Measurements from ENCODE around the gene FBXO28. TPM values are rescaled to one million over a fixed set of nuclear protein-coding genes. Genes with fewer than 3 reads are reported as not detected.

The FBXO28 gene
- total and polyA plus RNA-seq, 10 of the 15 experiments (the other 5 are each of a cell fraction or from before 2014, with no cell fraction given), result 4.3 to 23.2 (median 18.4) TPM

DNA sequence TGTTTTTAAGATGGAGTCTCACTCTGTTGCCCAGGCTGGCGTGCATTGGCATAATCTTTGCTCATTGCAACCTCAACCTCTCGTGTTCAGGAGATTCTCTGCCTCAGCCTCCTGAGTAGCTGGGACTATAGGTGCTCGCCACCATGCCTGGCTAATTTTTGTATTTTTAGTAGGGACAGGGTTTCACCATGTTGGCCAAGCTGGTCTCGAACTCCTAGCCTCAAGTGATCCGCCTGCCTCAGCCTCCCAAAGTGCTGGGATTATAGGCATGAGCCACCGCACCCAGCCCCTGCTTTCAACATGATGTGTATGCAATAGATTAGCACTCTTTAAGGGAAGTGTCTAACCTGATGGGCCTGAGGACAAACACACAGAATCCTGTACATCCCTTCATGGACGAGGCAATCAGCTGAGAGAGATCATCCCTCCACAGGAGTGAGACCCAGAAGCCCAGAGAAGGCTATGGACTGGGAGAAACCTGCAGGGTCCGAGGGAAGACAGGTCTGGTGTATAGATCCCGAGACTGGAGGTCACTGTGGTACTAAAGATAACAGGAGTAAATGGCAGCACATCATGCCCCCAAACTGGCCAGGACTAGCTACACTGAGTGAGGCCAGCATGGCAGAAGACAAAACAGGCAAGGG, 63.6 kb downstream of the FBXO28 start:
- H3K9me3 ChIP-seq (replicated peaks; ENCODE audit: control insufficient read depth, insufficient read depth, low read length), result no peaks in the 10 kb centered on the region
- no peaks in the 10 kb centered on the region for H3K27me3 ChIP-seq (replicated peaks in 1 of 2; ENCODE audit: control insufficient read depth in 2 of 2, insufficient read depth in 2 of 2, low read length in 1 of 2)
- no peak for ATAC-seq
- no peaks in the 10 kb centered on the region for H3K36me3 ChIP-seq (ENCODE audit: control insufficient read depth in 2 of 2, insufficient read depth in 2 of 2, low read length in 1 of 2)
- in situ Hi-C loops (cut with MboI), result no loop called here
- no peaks in the 10 kb centered on the region for H4K20me1 ChIP-seq (ENCODE audit: control insufficient read depth, insufficient read depth)
- BruUV-seq (replicated peaks), result no TSS peak
- POLR2A ChIA-PET, result no interaction called here
- intact Hi-C loops (cut with micrococcal nuclease; ENCODE audit: unreplicated experiment), result no loop called here
- RAD21 ChIA-PET (ENCODE audit: unreplicated experiment), result no interaction called here
- H3K4me3 ChIP-seq, result no peak overlapping the region
- WGBS (ENCODE audit: insufficient coverage, insufficient replicate concordance, low lambda C conversion rate, missing lambda C conversion rate), result 58% methylated on average over 8 of the region's 9 CpGs
- H3K79me2 ChIP-seq (ENCODE audit: control insufficient read depth, insufficient read depth, low read length), result no peaks in the 10 kb centered on the region
- no peak overlapping the region for H3K9ac ChIP-seq (ENCODE audit: control insufficient read depth, insufficient read depth, low read length)
- CTCF ChIA-PET, result interaction anchor here (1.0 to 1.6 kb wide), 2 partner anchors 10 to 26 kb away, joined by 3 read pairs; no protein-coding TSS in a partner anchor
- H3K4me2 ChIP-seq (ENCODE audit: control insufficient read depth, insufficient read depth), result no peak overlapping the region
- SMC1A ChIA-PET (ENCODE audit: uncharacterized antibody, unreplicated experiment), result no interaction called here
- H3K4me1 ChIP-seq (ENCODE audit: control insufficient read depth, insufficient read depth, low read length), result peaks cover 7% of the 10 kb centered on the region; the same call in 1 of the 2 replicates
- H3K27ac ChIP-seq (ENCODE audit: control insufficient read depth, insufficient read depth), result no peak overlapping the region
- TF ChIP-seq RB1 (IDR thresholded peaks at IDR 0.05; ENCODE audit: borderline replicate concordance) (no peak), EZH2 (IDR thresholded peaks at IDR 0.05; ENCODE audit: borderline replicate concordance, control insufficient read depth, low read depth, low read length) (no peak), RAD51 (IDR thresholded peaks at IDR 0.05) (no peak), ZNF384 (IDR thresholded peaks at IDR 0.05; ENCODE audit: borderline replicate concordance, low read depth, low read length) (no peak), BHLHE40 (IDR thresholded peaks at IDR 0.05; ENCODE audit: borderline replicate concordance in 1 of 2, low read depth in 2 of 2, low read length in 1 of 2) (no peak), SP1 (IDR thresholded peaks at IDR 0.05; ENCODE audit: low read depth, low read length) (no peak), MYC (IDR thresholded peaks at IDR 0.05; ENCODE audit: insufficient read depth, insufficient read length, insufficient replicate concordance, low read length, severe bottlenecking) (no peak), EED (IDR thresholded peaks at IDR 0.05; ENCODE audit: low read depth) (no peak)
- no peak overlapping the region for H2AFZ ChIP-seq (ENCODE audit: control insufficient read depth, low read depth, low read length)
- no peak for FAIRE-seq
- DNase-seq (ENCODE audit: low read depth, low spot score), result no peak
